Fibroblast of the aortic adventitia (primary cell): ENCODE results near the gene CSMD2. TPM values are rescaled to one million over a fixed set of nuclear protein-coding genes. Genes with fewer than 3 reads are reported as not detected.

Experiments used
- DNase-seq: peaks from one replicate; pipeline ENCODE4 v3.0.0-alpha.2; 2010; ENCODE audit warnings: low read depth
- H3K4me3 ChIP-seq: 2 replicates; pipeline ENCODE4 v1.5.1; 2011; ENCODE audit warnings: low read depth, mild to moderate bottlenecking, control low read depth, low read length, moderate library complexity
- total RNA-seq: library from RNA; depleted of rRNA; stranded (reverse); fragments of >200 nt; gene quantifications from 2 replicates; pipeline ENCODE4 v1.2.3, GENCODE V29; 2012; ENCODE audit warnings: low replicate concordance
- TF ChIP-seq, protein P1 (sequence below): IDR thresholded peaks from 2 replicates; pipeline ENCODE4 v1.5.1; 2011; ENCODE audit warnings: mild to moderate bottlenecking, low read length, control low read depth, inconsistent platforms; ENCODE audit not compliant: insufficient read depth

Gene CSMD2
- total RNA-seq, 1 donor: 6.6 TPM

DNA sequence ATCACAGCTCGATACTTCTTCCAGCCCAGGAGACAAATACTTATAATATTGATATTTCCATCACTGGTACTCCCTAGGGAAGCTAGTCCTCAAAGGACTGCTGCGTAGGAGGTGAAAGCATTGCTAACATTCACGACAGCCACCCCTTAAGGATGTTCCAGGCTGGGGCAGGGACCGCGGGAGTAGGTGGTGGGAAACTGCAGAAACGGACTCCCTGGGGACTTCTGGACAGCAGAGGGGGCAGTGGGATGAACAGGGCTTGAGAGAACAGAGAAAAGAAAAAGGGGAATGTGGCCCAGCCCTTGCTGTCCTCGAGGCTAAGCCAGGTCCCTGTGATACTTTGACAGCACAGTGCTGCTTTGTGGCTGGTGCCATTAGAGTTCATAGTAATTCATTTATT, 193.1 kb downstream of the CSMD2 start:
- DNase-seq: no peak
- TF ChIP-seq, protein P1, sequence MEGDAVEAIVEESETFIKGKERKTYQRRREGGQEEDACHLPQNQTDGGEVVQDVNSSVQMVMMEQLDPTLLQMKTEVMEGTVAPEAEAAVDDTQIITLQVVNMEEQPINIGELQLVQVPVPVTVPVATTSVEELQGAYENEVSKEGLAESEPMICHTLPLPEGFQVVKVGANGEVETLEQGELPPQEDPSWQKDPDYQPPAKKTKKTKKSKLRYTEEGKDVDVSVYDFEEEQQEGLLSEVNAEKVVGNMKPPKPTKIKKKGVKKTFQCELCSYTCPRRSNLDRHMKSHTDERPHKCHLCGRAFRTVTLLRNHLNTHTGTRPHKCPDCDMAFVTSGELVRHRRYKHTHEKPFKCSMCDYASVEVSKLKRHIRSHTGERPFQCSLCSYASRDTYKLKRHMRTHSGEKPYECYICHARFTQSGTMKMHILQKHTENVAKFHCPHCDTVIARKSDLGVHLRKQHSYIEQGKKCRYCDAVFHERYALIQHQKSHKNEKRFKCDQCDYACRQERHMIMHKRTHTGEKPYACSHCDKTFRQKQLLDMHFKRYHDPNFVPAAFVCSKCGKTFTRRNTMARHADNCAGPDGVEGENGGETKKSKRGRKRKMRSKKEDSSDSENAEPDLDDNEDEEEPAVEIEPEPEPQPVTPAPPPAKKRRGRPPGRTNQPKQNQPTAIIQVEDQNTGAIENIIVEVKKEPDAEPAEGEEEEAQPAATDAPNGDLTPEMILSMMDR: no peak
- no peak overlapping the region for H3K4me3 ChIP-seq

DNA sequence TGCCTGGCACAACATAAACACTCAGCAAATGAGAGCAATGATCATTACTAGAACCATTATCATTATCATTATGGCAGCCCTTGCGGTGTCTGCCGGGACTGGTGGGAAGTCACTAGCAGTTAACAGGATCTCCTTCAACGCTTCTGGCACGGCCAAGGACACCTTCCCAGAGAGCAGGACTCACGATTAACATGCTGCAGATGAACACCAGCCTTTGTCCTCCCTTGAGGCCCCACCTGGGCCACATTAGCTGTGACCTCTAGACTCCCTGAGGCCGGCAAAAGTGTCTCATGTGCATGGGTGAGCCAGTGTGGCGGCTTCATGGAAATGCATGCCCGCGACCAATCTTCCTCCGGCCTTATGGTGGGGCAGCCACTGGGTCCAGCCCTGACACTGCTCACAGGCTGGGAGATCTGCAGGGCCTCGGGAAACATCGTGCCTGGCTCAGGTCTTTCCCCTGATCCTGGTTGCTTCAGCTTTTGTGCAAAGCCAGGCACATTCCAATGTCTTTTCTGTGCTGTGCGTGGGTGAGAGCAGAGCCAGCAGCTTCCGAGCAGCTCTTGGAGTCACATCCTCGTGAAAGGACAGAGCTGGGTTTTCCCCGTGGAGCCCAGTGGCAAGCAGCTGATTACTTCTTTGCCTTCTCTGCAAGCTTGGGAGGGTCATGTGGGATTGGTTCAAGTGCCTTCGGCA, 193.9 kb downstream of the CSMD2 start:
- TF ChIP-seq, protein P1: no peak
- H3K4me3 ChIP-seq: no peak overlapping the region
- peak; percentile 50 for DNase-seq

DNA sequence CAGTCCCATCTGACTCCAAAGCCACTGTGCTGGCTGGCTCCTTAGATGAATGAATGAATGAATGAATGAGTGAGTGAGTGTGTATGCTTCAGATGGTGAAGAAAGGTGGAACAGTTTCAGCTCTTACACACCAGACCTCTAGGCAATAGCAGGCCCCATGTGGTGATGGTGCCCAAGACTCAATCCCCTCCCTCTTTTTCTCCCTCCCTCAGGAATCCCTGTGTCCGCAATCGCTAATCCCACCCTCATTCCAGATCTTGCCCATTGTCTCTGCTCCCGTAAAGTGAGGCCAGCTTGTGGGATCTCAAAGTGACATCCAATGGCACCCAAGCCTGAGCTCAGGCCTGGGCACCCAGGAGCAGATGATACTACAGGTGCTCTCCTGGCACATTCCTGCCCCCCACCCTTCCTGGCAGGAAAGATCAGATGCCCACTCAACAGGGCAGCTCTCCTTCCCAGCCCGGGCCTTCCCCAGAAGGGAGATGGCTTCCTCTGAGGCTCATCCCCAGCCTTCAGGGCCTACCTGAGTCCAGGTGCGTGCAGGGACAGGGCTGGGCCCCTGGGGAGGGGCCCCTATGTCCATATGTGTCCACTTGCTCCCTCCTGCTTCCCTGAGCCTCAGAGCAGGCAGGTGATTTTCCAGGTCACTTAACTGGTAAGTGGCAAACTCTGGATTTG, 194.7 kb downstream of the CSMD2 start:
- no peak for DNase-seq
- no peak overlapping the region for H3K4me3 ChIP-seq
- TF ChIP-seq, protein P1: no peak

DNA sequence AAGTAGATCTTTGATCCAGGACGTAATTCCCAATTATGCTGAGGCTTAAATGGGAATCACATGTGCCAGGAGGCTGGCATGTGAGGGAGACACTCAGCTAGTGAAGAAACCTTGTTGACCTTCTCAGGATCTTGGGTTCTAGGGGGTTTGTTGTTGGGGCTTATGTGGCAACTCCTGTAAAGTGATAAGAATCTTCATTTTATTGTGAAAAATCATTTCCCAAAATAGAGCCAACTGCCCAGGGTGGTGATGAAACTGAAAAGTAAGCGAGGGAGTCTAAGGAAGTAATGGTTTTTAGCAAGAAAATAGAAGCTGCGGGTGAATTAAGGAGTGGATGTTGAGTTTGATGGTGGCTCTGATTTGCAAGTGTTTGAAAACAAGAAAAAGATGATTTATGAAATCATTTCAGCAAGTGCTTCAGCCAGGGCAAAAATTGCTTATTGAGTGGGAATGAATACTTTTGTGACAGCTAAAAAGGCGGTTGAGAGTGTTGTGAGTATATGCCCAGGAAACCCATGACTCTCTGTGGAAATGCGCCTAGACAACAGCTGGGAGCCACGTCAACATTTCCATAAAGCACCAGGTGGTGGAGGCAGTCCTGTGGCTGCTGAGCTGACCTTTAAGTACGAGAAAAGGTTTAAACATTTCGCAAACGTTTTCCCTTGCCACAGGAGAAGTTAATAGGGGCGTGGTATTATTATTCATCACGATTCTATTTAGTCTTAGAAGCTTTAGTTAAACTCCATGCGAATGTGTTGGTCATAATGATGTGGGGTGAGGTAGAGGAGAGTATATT, 198.5 kb downstream of the CSMD2 start:
- H3K4me3 ChIP-seq: no peak overlapping the region
- DNase-seq: peak; percentile 56
- TF ChIP-seq, protein P1: no peak

DNA sequence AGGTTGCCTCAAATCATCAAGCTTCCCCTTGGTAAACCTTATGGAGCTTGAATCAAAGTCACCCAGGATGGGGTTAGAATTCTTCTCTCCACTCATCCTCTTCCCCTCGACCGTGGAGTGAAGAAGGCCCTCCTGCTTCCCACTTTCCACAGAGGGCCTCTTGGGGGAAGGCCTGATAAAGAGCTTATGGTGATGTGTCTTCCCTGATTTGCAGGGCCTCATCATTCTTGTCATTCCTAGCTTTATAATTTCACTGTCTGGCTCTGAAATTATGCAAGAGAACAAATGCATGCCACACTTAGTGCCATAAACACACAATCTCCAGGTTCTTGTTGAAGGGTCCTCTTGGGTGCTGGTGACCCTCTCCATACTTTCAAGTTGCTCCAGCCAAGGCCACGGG, 199.9 kb downstream of the CSMD2 start:
- no peak for DNase-seq
- no peak overlapping the region for H3K4me3 ChIP-seq
- TF ChIP-seq, protein P1: no peak

DNA sequence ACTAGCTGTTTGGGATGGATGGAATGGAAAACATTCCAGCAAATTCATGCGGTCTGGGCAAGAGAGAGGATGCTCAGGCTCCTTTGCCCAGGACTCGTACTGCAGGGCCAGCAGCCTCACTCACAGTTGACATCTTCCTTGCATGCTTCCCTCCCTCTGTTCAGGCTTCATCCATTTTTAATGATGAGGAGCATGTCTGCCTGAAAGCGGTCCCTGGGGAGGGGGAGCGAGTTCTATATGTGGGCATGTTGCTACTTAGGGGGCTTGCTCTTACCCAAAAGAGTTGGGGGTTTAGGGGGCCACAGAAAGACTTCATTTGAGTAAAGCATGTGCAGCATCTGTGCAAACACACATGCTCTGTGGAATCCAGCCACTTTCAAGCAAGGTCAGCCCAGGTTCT, 203.0 kb downstream of the CSMD2 start:
- H3K4me3 ChIP-seq: no peak overlapping the region
- DNase-seq: no peak
- TF ChIP-seq, protein P1: no peak
